ENCODE data around the gene PRDM2.
"Not testable (repeated sequence)": the region's sequence is repeated elsewhere in the genome, so short reads cannot be mapped to it uniquely, and the experiment has no call there.

The PRDM2 gene

DNA sequence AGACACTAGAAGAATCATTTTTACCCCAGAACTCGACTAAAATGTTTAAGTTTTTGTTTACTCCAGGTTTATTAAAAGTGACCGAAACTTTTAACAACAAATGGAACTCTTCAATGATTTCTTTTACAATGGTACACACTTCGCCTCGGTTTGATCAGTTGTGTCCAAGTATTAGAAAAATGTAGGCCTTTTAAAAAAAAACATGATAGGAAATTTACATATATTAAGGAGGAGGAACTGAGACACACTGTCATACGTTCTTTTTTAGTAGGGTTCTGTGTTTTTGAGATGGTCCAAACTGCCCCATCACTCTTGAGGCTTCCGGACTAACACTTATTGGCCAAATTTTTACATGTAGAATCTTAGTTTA, 1.3 kb downstream of the PRDM2 start:
- no peak for DNase-seq

DNA sequence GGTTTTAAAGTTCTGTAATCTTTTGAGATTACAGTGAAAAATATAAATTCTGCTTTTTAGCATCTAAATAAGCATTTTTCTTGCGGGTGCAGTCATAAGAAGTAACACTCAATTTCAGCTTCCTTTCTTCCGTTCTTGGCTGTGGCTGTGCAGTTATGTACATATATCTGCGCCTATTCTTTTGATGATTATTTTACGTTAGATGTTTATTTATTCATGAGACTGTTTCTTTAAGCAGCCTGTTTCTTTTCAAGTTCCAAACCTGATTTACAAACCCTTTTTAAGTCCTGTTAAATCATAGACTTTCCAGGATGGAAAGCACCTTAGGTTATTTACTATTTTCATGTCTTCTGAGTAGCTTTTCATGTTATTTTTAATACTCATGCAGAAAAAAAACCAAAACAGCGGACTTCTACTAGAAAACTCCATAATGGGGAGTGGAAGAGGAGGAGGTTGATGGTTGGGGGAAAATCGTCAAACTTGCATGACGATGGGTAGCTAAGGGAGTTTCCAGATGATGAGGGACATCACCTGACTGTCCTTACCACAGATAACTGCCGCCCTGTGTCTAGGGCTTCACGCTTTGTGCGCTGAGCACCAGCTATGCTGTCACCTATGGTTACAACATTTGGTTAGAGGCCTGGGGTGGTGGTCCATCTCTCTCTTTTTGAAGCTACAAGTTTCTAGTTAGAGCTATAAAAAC, 2.6 kb downstream of the PRDM2 start:
- no peak for DNase-seq

DNA sequence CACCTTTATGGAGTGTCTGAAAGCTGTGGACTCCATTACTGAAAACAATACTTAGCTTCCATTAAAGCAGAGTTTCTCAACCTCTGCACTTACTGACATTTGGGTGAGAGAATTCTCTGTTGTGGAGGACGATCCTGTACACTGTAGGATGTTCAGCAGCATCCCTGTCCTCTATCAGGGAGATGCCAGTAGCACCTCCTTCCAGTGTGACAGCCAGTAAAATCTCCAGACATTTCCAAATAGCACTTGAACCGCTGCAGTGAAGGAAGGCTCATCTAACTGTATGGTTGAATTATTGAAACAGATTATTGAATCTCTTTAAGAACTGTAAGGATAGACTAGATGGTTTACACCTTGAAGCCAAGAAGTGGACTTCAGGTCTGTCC, 3.1 kb downstream of the PRDM2 start:
- no peak for DNase-seq

DNA sequence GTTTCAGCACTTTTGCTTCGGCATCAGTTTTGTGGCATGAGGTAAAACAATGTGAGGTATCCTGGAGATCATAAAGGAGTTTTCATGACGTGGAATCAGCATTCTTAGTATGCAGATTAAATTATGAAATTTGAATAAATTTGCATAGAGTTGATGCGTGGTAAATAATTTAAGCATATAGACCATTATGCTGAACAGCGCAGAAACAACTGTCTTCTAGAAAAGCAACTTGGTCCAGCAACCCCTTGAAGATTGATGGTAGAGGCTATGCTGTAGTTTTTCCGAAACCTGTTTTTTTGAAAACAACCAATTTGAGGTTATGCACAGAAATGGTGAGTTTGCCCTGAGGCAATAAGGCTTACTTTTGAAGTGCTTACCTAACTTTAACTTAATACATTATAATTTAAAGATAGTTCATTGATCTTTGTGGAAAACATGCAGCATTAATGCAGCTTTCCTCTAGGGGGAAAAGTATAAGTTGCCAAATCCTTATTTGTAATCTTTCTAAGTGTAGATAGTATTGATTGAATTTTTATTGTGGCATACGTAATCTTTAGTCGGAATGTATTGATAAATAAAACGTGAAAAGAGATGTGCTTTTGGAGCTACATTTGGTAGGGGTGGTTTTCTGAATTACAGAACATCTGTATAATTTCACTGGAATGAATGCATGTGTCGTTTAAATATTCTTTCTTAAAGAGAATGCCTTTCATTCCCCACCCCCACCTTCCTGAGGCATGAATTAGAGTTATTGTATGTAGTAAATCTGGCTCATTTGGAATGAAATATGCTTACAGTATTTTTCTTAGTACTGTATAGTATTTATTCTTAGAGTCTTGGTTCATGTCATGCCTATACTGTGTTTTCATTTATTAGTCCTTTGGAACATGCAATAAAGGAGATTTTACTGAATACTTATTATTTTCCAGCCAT, 3.8 kb downstream of the PRDM2 start:
- no peak for DNase-seq

DNA sequence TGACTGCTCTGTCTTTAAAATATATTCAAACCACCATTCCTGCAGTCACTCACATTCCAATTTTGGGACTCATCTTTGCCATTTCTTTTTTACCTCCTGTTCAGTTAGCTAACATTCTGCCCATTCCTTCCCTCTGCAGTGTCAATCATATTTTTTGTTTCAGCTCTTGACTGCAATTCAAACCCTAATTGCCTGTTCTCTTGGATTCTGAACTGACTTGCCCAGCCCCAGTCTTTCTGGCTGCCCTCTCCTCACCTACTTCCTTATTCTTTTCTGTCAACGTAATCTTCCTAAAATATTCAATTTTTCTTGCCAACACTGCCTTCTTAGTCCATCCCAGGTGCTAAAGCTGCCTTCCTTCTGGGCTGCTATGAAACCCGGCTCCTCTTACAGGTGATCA, 6.1 kb downstream of the PRDM2 start:
- no peak for DNase-seq

DNA sequence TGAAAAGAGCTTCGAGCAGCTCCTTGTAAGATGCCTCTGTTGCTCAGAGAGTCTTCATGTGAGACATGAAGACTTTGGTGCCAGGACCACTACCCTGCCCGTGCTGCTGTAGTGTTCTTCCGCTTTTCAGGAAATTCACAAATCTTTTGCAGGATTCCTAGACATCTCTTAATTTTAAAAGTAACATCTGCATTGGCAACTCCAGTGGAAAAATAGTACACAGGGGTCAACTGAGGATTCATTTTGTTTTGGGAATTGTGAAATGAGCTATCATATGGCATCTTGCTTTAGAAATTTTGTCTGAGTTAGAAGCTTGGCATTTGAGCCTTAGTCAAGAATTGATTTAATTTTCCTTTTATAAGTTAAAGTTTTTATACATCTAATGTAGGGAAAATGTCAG, 7.2 kb downstream of the PRDM2 start:
- no peak for DNase-seq

DNA sequence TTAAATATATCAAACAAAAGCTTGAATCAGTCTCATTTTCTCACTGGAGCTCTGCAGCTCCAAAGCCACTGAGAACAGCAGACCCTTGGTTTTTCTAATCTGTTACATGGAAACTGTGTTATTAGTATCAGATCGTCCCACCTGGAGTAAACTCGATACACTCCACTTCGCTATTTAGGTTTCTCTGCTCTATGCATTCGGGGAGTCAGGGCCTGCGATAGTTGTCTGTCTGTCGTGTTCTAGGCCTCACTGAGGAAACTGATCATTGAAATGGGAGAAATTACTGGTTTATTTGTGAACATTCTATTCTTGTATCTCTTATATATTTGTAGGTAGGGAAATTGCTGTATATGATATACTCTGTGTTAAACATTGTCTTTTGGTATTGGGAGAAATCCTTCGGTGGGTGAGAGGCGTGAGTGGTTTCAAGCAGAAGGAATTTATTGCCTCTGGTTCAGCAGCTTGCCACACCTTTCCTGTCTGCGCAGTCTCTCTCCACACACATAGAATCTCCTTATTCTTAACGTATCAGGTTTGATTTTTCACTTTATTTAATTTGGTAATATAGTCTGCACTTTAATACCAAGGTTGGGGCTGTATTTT, 8.5 kb downstream of the PRDM2 start:
- no peak for DNase-seq

DNA sequence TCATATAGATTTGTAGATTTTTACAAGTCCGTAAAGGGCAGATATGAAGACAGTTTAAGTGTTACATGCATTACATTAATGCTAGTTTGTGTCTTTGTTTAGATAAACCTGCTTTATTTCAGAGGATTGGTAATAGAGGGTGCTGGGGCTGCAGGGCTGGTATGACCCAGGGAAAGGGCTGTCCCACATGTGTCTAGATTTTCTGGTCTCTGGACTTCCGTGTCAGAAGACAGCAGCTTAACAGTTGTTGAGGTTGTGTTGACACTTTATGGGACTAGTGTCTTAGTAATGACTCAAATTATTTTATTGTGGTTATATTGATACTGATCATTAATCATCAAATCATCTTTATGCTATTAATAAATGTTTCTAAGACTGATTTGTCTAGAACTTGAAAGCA, 10.1 kb downstream of the PRDM2 start:
- DNase-seq: no peak

DNA sequence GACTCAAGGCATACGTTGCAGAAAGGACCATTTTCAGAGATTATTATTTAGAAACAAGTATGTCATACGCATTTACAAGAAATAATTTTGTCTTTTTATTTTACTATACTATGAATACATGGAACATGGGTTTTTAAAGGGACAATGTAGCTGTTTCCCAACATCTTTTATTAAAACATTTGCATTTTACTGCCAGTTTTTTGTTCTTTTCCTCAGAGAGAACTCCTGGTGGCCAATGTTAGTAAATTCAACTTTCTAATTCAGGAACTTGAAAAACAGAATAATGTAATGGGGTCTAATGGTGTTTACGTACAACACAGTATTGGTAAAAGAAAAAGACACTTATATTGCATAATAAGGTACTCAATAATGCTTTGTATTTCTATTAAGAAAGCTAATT, 14.9 kb downstream of the PRDM2 start:
- DNase-seq: no peak

DNA sequence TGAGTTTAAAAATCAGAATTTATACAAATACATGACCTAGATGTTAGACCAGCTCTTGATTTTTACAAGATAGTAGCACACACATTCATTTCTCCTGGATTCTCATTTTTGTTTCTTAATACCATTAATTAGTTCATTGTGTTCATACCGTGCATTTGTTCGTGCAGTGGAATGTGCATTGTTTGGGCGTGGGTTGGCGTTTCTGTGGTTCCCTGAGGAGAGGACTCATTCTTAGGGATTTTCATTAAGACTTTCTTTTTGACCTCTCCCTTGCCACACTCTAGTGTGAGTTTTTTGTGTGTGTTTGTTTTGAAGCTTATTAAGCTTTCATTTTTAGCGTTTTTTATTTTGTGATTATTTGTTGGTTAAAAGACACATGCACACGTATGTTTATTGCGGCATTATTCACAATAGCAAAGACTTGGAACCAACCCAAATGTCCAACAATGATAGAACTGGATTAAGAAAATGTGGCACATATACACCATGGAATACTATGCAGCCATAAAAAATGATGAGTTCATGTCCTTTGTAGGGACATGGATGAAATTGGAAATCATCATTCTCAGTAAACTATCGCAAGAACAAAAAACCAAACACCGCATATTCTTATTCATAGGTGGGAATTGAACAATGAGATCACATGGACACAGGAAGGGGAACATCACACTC, 15.8 kb downstream of the PRDM2 start:
- DNase-seq: not testable (repeated sequence)

DNA sequence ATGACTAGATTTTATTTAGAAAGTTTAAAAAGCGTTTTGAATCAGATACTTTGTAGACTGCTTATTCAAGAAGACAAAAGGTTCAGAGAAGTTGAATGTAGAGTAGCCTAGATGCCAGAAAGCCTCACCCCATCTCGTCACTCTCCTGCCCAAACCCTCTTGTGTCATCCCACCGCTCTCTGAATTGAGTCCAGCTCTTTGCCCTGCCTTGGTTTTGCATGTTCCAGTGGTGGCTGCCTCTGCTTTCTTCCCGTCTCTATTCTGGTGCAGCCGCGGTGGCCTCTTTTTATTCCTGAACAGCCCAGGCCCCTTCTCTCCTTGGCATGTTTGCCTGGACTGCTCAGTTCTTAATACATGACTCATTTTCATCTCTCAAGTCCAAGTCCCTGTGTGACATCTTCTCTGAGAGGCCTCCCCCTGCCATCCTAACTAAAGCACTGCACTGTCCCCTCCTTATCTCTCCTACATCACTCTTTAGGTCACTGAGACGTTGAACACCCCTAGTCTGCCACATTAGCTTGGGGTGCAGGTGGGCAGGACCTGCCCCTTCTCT, 22.9 kb downstream of the PRDM2 start:
- DNase-seq: no peak

DNA sequence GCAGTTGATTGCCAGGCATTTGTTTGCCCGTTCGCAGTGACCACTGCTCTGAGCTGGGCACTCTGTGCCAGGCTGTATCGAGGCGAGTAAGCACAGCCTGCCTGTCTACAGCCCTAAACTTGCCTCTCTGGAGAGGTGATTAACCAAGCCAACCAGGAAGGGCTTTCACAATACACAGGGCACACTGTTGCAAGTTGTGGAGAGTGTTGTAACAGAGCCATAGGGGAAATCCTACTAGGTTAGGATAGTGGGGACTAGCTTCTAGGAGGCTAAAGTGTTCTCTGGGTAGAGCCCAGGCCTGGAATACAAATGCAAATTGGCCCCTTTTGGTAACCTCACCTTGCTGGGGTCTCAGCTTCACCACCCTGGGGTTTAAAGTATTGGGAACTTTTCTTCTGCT, 23.8 kb downstream of the PRDM2 start:
- DNase-seq: no peak

DNA sequence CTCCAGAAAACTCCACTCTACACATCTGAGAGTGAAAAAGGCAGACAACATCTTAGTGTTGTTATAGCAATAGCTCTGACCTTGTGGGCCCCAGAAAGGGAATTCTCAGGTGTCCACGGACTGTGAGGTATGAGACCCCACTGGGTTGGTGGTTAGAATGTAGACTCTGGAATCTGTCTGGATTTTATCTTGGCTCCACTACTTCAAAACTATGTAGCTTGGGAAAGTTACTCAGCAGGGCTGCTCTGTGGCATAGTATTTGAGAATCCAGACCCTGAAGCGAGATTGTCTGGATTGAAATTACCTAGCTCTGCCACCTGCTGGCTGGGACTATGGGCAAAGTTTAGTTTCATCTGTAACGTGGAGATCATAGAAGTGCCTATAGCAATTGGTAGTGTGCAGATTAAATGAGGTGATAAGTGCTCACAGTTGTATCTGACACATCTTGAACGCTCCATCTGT, 25.8 kb downstream of the PRDM2 start:
- DNase-seq: no peak

DNA sequence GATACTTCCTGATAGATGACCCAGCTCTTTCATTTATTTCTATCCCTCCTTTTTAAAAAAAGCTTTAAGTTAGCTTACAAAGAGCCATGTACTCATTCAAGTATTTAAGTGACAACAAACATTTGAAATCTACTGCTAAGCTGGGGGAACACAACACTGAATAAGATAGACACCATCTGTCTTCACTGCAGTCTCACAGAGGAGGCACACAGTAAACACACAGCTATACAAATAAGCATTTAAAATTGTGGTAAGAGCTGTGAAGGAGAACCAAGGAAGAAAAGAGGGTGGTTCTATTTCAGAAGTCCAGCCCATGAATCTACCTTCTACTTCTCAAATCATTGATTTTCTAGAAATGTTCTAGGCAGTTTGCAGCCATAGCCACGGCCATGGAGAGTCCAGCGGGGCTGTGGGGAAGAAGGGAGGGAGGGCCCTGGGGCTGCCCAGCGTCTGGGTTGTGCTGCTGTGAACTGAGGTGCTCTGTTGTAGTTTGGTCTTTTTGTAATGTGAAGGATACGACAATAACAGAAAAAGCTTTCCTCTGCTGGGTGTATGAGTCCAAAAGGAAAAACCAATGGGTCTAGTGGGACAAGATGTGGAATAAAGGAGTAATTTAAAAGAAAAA, 28.2 kb downstream of the PRDM2 start:
- no peak for DNase-seq

DNA sequence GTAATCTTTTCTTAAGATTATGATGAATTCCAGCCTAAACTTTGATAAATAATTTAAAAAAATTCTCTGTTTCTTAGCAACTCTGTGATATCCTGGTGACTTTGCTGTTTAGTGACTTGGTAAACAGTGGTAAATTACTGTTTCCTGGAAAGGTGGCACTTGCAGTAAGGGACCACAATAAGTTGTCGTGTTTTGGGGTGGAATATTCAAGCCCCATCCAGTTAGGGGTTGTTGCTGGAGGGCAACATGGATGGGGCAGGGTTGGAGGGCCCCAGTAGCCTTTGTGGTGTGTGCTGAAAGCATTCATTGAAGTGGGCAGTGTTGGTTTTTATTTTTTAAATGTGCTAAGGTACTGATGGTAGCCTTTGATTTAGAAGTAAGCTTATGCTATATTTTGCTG, 30.3 kb downstream of the PRDM2 start:
- DNase-seq: no peak

DNA sequence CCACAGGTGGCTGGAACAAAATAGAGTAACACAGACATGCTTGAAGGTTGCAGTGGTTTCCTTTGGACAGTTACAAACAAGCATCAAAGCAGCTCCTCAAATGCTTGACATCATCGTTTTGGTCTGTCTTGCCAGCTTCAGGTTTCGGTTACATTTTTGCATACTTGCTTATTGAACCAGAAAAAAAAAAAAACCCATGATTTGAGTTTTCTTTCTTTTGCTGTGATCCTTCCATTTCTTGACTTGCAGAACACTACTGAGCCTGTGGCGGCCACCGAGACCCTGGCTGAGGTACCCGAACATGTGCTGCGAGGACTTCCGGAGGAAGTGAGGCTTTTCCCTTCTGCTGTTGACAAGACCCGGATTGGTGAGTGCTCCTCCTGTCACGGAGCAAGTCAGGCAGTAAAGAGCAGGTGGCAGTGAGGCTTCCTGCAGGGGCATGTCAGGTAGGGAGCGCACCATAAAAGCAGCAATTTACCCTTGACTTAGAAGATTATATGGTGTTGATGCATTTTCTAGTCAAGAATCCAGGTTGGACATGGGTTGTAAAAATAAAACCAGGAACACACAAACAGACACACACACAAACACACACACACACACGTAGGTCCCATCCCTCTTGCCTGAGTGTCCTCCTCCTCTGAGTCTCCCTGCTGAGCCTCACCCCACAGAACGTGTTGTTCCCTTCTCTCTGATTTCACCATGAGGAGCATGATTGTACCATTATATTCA, 30.9 kb downstream of the PRDM2 start:
- DNase-seq: no peak

DNA sequence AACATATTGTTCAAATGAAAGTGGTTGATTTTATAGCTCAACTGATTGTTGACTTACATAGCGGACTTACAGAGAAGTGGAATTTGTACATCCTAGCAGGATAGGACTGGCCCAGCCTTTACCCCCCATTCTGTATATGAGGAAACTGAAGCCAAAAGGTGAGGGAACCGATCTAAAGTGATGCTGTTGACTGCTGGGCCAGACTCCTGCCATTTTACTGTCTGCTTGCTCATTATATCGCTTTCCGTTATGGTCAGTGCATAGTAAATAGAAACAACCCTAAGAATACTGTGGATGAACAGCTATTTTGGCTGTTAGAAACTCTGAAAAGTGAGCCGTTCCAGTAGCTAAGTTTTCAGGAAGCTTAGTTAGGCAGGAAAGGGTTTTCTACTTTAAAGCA, 31.9 kb downstream of the PRDM2 start:
- DNase-seq: no peak

DNA sequence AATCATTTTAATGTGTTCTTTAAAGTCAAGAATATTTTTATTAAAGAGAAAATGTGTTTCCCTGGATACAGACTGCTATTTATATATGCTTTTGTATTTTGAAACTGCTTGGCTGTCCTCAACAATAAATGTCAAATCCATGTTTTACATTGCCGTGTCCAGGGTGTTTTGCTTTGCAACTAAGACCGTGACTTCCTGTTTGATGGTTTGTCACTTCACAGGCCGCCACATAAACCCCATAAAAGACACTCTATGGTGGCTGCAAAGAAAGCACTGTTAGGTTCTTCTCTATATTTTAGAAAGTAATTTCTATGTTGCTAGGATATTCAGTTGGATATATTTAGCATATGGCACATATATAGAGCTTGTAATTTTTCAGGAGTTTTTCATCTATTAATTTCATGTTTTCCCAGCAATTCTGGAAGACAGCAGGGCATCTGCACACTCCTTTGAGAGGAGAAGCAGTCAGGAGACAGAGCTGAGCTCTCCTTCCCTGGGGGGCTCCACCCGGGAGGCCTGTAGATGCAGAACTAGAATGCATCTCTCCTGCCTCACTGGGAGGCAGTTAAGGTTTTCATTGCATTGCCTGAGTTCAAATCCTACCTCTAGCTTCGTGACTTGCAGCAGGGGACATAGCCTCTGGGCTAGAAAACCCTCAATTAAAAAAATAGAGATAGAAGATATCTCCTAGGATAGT, 33.1 kb downstream of the PRDM2 start:
- no peak for DNase-seq

DNA sequence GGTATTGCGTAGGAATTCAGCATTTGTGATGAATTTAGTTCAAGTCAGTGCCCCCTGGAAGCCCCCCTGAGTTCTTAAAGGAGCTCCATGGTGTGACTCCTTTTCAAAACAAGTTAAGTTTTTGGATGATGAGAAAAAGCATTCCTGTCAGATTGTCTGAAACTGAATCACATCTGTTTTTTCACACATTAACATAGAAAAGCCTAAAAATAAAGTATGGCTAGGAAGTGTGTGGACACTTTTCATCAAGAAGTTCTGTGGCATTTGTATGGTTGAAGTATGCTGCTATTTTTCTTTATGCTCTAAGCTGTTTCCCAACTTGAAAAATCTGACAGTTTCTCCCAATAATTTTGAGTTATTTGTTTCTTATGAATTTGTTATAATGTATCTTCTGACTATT, 33.7 kb downstream of the PRDM2 start:
- no peak for DNase-seq

DNA sequence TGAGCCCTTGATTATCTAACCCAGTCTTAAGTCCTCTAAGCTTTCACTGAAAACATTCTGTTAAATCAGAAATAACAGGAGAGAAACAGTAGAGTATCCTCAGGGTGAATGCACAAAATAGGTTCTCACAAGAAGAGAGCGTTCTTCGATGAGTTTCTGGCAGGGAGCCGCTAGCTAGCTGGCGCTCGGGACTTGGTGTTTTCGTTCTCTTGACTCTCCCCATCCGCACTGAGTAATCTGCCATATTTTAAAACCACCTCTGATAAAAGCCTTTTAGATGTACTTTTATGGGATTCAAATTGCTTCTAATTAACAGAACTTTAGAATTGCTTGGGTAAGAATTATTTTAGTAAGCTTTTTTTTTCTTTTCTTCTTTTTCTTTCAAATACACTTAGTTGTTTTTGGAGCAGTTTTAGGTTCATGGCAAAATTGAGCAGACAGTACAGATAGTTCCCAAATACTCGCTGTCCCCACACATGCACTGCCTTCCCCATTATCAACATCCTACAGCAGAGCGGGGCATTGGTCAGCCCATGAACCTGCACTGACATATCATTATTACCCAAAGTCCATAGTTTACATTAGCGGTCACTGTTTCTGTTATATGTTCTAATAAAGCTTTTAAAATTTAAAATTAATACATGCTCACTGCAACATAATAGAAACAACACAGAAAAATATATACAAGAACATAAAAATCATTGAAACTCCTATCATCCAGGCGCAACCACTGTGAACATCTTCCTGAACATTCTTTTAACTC, 35.4 kb downstream of the PRDM2 start:
- peak in 1 of 2 donors; percentile 37 for DNase-seq
